PC-3 (cell line): ENCODE results near the gene IAPP. TPM values are rescaled to one million over a fixed set of nuclear protein-coding genes. Genes with fewer than 3 reads are reported as not detected.
"Not testable (repeated sequence)": the region's sequence is repeated elsewhere in the genome, so short reads cannot be mapped to it uniquely, and the experiment has no call there.

Source experiments
- ATAC-seq: fragments of 200-7000 bp; cut with Tn5 transposase; 2 replicates; pipeline ENCODE4 v1.9.1; 2020; ENCODE audit warnings: mild to moderate bottlenecking, moderate library complexity
- BruUV-seq: library from RNA; stranded (reverse); fragments of 400-500 nt; replicated peaks from 2 replicates; lab custom pipeline; 2021; lab: Mats Ljungman, UMichigan
- CTCF ChIA-PET: fragments of 300-600 bp; sonication (Branson Sonifier 250); formaldehyde crosslinking; loops from one replicate; lab custom pipeline; 2022; ENCODE audit warnings: antibody characterized with exemption; lab: Charles Lee
- POLR2A ChIA-PET: fragments of 300-600 bp; sonication (Branson Sonifier 250); formaldehyde crosslinking; loops from one replicate; lab custom pipeline; 2022; ENCODE audit warnings: antibody characterized with exemption; ENCODE audit not compliant: unreplicated experiment; lab: Charles Lee
- DNase-seq: peaks from one replicate; pipeline ENCODE4 v3.0.0-alpha.2; 2015
- H2AFZ ChIP-seq: fragments of 300-600 bp; sonication (generic); 2 replicates; pipeline ENCODE4 v1.6.0; 2016; ENCODE audit warnings: antibody characterized with exemption, low read length
- H3F3A ChIP-seq: fragments of 300-600 bp; sonication (generic); one replicate; pipeline ENCODE4 v1.6.0; 2017; ENCODE audit warnings: antibody characterized with exemption, low read length, control low read depth, mild to moderate bottlenecking; ENCODE audit not compliant: unreplicated experiment
- H3K27ac ChIP-seq: fragments of 300-600 bp; sonication (generic); 2 replicates; pipeline ENCODE4 v1.5.1; 2016; ENCODE audit warnings: mild to moderate bottlenecking, low read length
- H3K27me3 ChIP-seq: fragments of 300-600 bp; sonication (generic); 2 replicates; pipeline ENCODE4 v1.6.1; 2016; ENCODE audit warnings: low read length, mixed read lengths
- H3K36me3 ChIP-seq: fragments of 300-600 bp; sonication (generic); 2 replicates; pipeline ENCODE4 v1.6.1; 2016; ENCODE audit warnings: low read depth, mixed run types, low read length, mixed read lengths
- H3K4me1 ChIP-seq: fragments of 300-600 bp; sonication (generic); 2 replicates; pipeline ENCODE4 v1.5.1; 2016; ENCODE audit warnings: low read length; ENCODE audit not compliant: insufficient read depth
- H3K4me2 ChIP-seq: fragments of 300-600 bp; sonication (generic); 2 replicates; pipeline ENCODE4 v1.6.0; 2016; ENCODE audit warnings: low read length
- H3K4me3 ChIP-seq: fragments of 300-600 bp; sonication (generic); 2 replicates; pipeline ENCODE4 v1.5.1; 2016; ENCODE audit warnings: mild to moderate bottlenecking, low read length, mixed read lengths
- H3K79me2 ChIP-seq: fragments of 300-600 bp; sonication (generic); 2 replicates; pipeline ENCODE4 v1.6.1; 2017; ENCODE audit warnings: low read length, mixed read lengths
- H3K9ac ChIP-seq: fragments of 300-600 bp; sonication (generic); 2 replicates; pipeline ENCODE4 v1.6.0; 2016; ENCODE audit warnings: mild to moderate bottlenecking, low read length
- H3K9me2 ChIP-seq: fragments of 300-600 bp; sonication (generic); replicated peaks from 2 replicates; pipeline ENCODE4 v1.6.1; 2016; ENCODE audit warnings: mixed run types, low read length, mixed read lengths
- H3K9me3 ChIP-seq: fragments of 300-600 bp; sonication (generic); 2 replicates; pipeline ENCODE4 v1.6.1; 2016; ENCODE audit warnings: low read length, mixed read lengths
- H4K20me1 ChIP-seq: fragments of 300-600 bp; sonication (generic); 2 replicates; pipeline ENCODE4 v1.6.1; 2016; ENCODE audit warnings: low read length, mixed read lengths
- EZH2 ChIP-seq: fragments of 300-600 bp; sonication (generic); IDR thresholded peaks from one replicate; pipeline ENCODE4 v1.6.1; 2017; ENCODE audit warnings: antibody characterized with exemption, mild to moderate bottlenecking, low read length; ENCODE audit not compliant: unreplicated experiment
- EZH2phosphoT487 ChIP-seq: fragments of 300-600 bp; sonication (generic); IDR thresholded peaks from 2 replicates; pipeline ENCODE4 v1.6.1; 2018; ENCODE audit warnings: mild to moderate bottlenecking, antibody characterized with exemption, low read length, borderline replicate concordance
- intact Hi-C: fragments of 100-400 bp; cut with micrococcal nuclease; formaldehyde crosslinking; loops from 2 replicates; pipeline ENCODE4 v1.9.0; 2023
- total RNA-seq: library from RNA; depleted of rRNA; stranded (reverse); fragments of >200 nt; gene quantifications from 2 replicates; pipeline ENCODE4 v1.2.3, GENCODE V29; 2014
- TF ChIP-seq, protein P1 (sequence below): fragments of 300-600 bp; sonication (generic); conservative IDR thresholded peaks from 2 replicates; pipeline ENCODE4 v1.5.1; 2017; ENCODE audit warnings: antibody characterized with exemption, low read depth, mild to moderate bottlenecking, low read length

The IAPP gene
- total RNA-seq, 1 experiment from 2014 or later = not detected

DNA sequence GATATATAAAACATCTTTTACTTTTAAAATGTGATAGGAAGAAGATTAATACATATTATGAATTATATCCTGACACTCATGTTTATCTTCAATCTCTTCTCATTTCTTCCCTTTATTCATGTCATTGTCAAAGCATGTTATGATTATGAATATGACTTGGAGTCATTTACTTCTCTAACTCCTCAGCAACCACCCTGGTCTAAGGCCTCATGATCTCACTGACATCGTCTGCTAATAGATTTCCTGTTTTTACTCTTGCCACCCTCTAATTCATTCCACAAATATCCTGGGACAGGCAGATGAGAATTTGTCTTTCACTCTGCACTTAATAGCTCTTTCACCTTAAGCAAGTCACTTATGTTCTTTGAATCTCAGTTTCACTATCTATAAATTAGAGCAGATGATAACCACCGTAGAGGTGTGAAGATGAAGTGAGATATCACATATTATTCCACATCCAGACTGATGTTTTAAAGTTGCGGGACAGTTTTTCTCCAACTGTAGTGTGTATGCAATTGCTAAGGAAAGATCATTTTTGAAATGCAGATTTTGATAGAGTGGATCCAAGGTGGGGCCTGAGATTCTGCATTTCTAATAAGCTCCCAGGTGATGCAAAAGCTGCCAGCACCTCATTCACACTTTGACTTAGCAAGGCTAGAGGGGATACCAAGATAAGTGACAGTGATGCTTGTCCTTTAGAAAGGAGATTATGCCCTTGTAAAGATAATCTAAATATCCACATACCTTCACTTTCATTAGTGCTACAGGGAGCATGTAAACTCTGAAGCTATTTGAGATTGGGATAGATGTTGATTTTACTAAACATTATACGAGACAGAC lies 3.3 kb upstream of the IAPP start:
- Histone ChIP-seq H3K4me2 (no peak overlapping the region), H3K4me1 (no peaks in the 10 kb centered on the region), H3K9me3 (no peaks in the 10 kb centered on the region), H4K20me1 (no peaks in the 10 kb centered on the region), H2AFZ (no peak overlapping the region), H3K27ac (no peak overlapping the region), H3K79me2 (no peaks in the 10 kb centered on the region), H3K36me3 (no peaks in the 10 kb centered on the region), H3K9me2 (no peaks in the 10 kb centered on the region), H3F3A (no peaks in the 10 kb centered on the region), H3K27me3 (peaks cover 15% of the 10 kb centered on the region), H3K4me3 (no peak overlapping the region), H3K9ac (no peak overlapping the region)
- intact Hi-C loops = no loop called here
- ChIA-PET CTCF (no interaction called here), POLR2A (no interaction called here)
- DNase-seq = no peak
- BruUV-seq = no TSS peak
- TF ChIP-seq EZH2 = no peak
- TF ChIP-seq EZH2phosphoT487 = no peak
- TF ChIP-seq, protein P1, sequence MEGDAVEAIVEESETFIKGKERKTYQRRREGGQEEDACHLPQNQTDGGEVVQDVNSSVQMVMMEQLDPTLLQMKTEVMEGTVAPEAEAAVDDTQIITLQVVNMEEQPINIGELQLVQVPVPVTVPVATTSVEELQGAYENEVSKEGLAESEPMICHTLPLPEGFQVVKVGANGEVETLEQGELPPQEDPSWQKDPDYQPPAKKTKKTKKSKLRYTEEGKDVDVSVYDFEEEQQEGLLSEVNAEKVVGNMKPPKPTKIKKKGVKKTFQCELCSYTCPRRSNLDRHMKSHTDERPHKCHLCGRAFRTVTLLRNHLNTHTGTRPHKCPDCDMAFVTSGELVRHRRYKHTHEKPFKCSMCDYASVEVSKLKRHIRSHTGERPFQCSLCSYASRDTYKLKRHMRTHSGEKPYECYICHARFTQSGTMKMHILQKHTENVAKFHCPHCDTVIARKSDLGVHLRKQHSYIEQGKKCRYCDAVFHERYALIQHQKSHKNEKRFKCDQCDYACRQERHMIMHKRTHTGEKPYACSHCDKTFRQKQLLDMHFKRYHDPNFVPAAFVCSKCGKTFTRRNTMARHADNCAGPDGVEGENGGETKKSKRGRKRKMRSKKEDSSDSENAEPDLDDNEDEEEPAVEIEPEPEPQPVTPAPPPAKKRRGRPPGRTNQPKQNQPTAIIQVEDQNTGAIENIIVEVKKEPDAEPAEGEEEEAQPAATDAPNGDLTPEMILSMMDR = no peak
- no peak for ATAC-seq

DNA sequence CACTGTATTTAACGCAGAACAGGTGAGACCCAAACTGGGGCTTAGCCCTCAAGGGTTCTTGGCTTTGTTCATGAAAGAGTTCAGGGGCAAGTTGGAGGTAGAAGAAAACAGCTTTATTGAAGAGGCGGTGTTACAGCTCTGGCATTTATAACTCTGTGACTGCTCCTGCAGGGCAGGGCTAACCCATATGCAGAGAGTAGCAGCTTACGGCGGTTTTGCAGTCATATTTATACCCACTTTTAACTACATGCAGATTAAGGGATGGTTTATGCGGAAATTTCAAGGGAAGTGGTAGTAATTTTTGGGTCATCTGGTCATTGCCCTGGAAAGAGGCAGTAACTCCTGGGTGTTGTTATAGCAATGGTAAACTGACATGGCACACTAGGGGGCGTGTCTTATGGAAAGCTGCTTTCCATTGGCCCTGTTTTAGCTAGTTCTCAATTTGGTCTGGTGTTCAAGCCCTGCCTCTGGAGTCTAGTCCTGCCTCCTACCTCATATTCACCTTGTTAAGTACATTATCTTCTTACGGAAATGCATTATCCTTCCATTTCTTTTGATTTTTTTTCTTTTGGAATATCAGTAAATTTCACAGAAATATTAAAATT lies 1.8 kb upstream of the IAPP start:
- H3K9me3 ChIP-seq = no peaks in the 10 kb centered on the region
- H3K79me2 ChIP-seq = no peaks in the 10 kb centered on the region
- CTCF ChIA-PET = interaction anchor here (0.6 kb wide), 1 partner anchor 310 kb away, joined by 5 read pairs; no protein-coding TSS in a partner anchor
- H3F3A ChIP-seq = no peaks in the 10 kb centered on the region
- H4K20me1 ChIP-seq = no peaks in the 10 kb centered on the region
- no peak for ATAC-seq
- POLR2A ChIA-PET = no interaction called here
- DNase-seq = no peak
- no TSS peak for BruUV-seq
- H3K4me3 ChIP-seq = no peak overlapping the region
- no peaks in the 10 kb centered on the region for H3K36me3 ChIP-seq
- H3K9ac ChIP-seq = no peak overlapping the region
- H3K27me3 ChIP-seq = peaks cover 15% of the 10 kb centered on the region
- no peak overlapping the region for H2AFZ ChIP-seq
- intact Hi-C loops = no loop called here
- H3K9me2 ChIP-seq = no peaks in the 10 kb centered on the region
- TF ChIP-seq EZH2 (no peak), EZH2phosphoT487 (no peak)
- TF ChIP-seq, protein P1 = no peak
- H3K27ac ChIP-seq = no peak overlapping the region
- H3K4me2 ChIP-seq = no peak overlapping the region
- no peaks in the 10 kb centered on the region for H3K4me1 ChIP-seq

DNA sequence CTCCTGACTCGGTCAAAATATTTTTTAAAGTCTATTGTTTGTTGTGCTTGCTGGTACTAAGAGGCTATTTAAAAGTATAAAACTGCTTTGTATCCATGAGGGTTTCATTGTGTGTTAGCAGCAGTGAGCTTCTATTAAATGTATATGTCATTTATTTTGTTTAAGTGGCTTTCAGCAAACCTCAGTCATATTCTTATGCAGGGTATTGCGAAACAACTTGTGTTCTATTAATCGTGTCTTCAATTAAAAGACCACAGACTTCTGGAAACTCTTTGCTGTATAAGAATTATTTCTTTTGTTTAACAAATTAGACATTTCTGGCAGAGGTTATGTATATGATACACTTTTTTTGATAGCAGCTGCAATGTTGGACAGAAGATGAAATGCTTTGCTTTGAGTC lies 6.5 kb downstream of the IAPP start:
- ChIA-PET POLR2A (no interaction called here), CTCF (no interaction called here)
- H3K4me3 ChIP-seq = no peak overlapping the region
- H4K20me1 ChIP-seq = no peaks in the 10 kb centered on the region
- DNase-seq (no peak), ATAC-seq (no peak)
- H3F3A ChIP-seq = no peaks in the 10 kb centered on the region
- H3K27me3 ChIP-seq = peaks cover 2% of the 10 kb centered on the region; the same call in 1 of the 2 replicates
- BruUV-seq = no TSS peak
- no peak overlapping the region for H3K27ac ChIP-seq
- no peak overlapping the region for H3K4me2 ChIP-seq
- H3K36me3 ChIP-seq = no peaks in the 10 kb centered on the region
- no peaks in the 10 kb centered on the region for H3K79me2 ChIP-seq
- TF ChIP-seq EZH2 = no peak
- TF ChIP-seq EZH2phosphoT487 = no peak
- TF ChIP-seq, protein P1 = no peak
- intact Hi-C loops = no loop called here
- no peaks in the 10 kb centered on the region for H3K9me3 ChIP-seq
- H3K9ac ChIP-seq = no peak overlapping the region
- no peak overlapping the region for H2AFZ ChIP-seq
- no peaks in the 10 kb centered on the region for H3K4me1 ChIP-seq
- H3K9me2 ChIP-seq = no peaks in the 10 kb centered on the region

DNA sequence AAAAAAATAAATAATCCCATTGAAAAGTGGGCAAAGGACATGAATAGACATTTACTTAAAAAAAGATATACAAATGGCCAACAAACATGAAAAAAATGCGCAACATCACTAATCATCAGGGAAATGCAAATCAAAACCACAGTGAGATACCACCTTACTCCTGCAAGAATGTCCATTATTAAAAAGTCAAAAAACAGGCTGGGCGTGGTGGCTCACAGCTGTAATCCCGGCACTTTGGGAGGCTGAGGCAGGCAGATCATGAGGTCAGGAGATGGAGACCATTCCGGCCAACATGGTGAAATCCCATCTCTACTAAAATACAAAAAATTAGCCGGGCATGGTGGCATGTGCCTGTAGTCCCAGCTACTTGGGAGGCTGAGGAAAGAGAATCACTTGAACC lies 8.6 kb downstream of the IAPP start:
- intact Hi-C loops, DNase-seq, H3K4me3 ChIP-seq, H3K27ac ChIP-seq, CTCF ChIA-PET, H3K9me3 ChIP-seq, ATAC-seq, H3K79me2 ChIP-seq, H3K27me3 ChIP-seq, H3K9me2 ChIP-seq, H3K36me3 ChIP-seq, H4K20me1 ChIP-seq, BruUV-seq, H3F3A ChIP-seq, H3K4me2 ChIP-seq, H3K9ac ChIP-seq, H2AFZ ChIP-seq, H3K4me1 ChIP-seq, POLR2A ChIA-PET: not testable (repeated sequence)
